Epidermal melanocyte (primary cell): ENCODE measurements around the gene FHIT.

ENCODE experiments used
- DNase-seq: peaks from one replicate; pipeline ENCODE4 v3.0.0; 2011; ENCODE audit warnings: low spot score; ENCODE audit not compliant: insufficient read length

The FHIT gene

GRCh38 chr3:59753808-59754450 lies 1497.3 kb downstream of the FHIT start:
- no peak for DNase-seq

GRCh38 chr3:59752925-59753324 lies 1498.3 kb downstream of the FHIT start:
- no peak for DNase-seq

GRCh38 chr3:59751606-59752005 lies 1499.6 kb downstream of the FHIT start:
- DNase-seq, result no peak

GRCh38 chr3:59750391-59750790 lies 1500.9 kb downstream of the FHIT start:
- DNase-seq, result no peak

GRCh38 chr3:59749291-59749690 lies 1502.0 kb downstream of the FHIT start:
- no peak for DNase-seq

GRCh38 chr3:59746585-59746984 lies 1504.7 kb downstream of the FHIT start:
- DNase-seq, result no peak

GRCh38 chr3:59737241-59737640 lies 1514.0 kb downstream of the FHIT start:
- DNase-seq, result no peak

GRCh38 chr3:59734061-59734460 lies 1517.2 kb downstream of the FHIT start:
- no peak for DNase-seq

GRCh38 chr3:59733041-59733809 lies 1518.0 kb downstream of the FHIT start:
- DNase-seq, result no peak

GRCh38 chr3:59731943-59732342 lies 1519.3 kb downstream of the FHIT start:
- DNase-seq, result no peak

GRCh38 chr3:59730591-59730990 lies 1520.7 kb downstream of the FHIT start:
- DNase-seq, result no peak

- DNase-seq, result no peak
Measured at GRCh38 chr3:59728587-59728908, 1522.7 kb downstream of the FHIT start.

GRCh38 chr3:59727902-59728586 lies 1523.2 kb downstream of the FHIT start:
- DNase-seq, result no peak

GRCh38 chr3:59726279-59726678 lies 1525.0 kb downstream of the FHIT start:
- DNase-seq, result no peak

GRCh38 chr3:59717679-59718205 lies 1533.5 kb downstream of the FHIT start:
- no peak for DNase-seq

- no peak for DNase-seq
Measured at GRCh38 chr3:59714066-59714465, 1537.2 kb downstream of the FHIT start.

- no peak for DNase-seq
Measured at GRCh38 chr3:59710554-59710953, 1540.7 kb downstream of the FHIT start.

GRCh38 chr3:59709702-59710553 lies 1541.3 kb downstream of the FHIT start:
- no peak for DNase-seq

- no peak for DNase-seq
Measured at GRCh38 chr3:59708202-59708601, 1543.0 kb downstream of the FHIT start.

GRCh38 chr3:59704292-59704691 lies 1547.0 kb downstream of the FHIT start:
- DNase-seq, result no peak

GRCh38 chr3:59699648-59700320 lies 1551.5 kb downstream of the FHIT start:
- no peak for DNase-seq
